Uterus (tissue), 4 donors: ENCODE results near the gene UQCR10. TPM values are rescaled to one million over a fixed set of nuclear protein-coding genes. Genes with fewer than 3 reads are reported as not detected.

ENCODE experiments used
- DNase-seq, 2 donors: peaks; one replicate each; pipeline ENCODE4 v3.0.0-alpha.2; 2019 to 2020
- H3K27ac ChIP-seq, 2 donors: fragments of 200-600 bp; sonication (generic); 1 replicate in 1 of 2; 2 replicates in 1 of 2; pipeline ENCODE4 v1.5.1; 2016 to 2018
- H3K27me3 ChIP-seq, 2 donors: fragments of 200-600 bp; sonication (generic); one replicate each; pipeline ENCODE4 v1.5.1; 2018 to 2019; ENCODE audit warnings: control low read depth in 1 of 2
- H3K36me3 ChIP-seq, 2 donors: fragments of 200-600 bp; sonication (generic); one replicate each; pipeline ENCODE4 v1.5.1; 2019; ENCODE audit warnings: control low read depth in 1 of 2
- H3K4me1 ChIP-seq, 2 donors: fragments of 200-600 bp; sonication (generic); one replicate each; pipeline ENCODE4 v1.5.1; 2018 to 2019; ENCODE audit warnings: control low read depth in 1 of 2
- H3K4me3 ChIP-seq, 2 donors: fragments of 200-600 bp; sonication (generic); 1 replicate in 1 of 2; 2 replicates in 1 of 2; pipeline ENCODE4 v1.5.1; 2018 to 2019; ENCODE audit warnings: mild to moderate bottlenecking in 1 of 2
- H3K9me3 ChIP-seq, 2 donors: fragments of 200-600 bp; sonication (generic); one replicate each; pipeline ENCODE4 v1.5.1; 2019; ENCODE audit warnings: control low read depth in 1 of 2
- CTCF ChIP-seq, 4 experiments: fragments of 200-600 bp in 2 of 4; fragments of 450-650 bp in 2 of 4; sonication (generic) in 2 of 4; IDR thresholded peaks; one replicate each; pipeline ENCODE4 v1.5.1; 2016 to 2019; ENCODE audit warnings: antibody characterized with exemption in 4 of 4, mild to moderate bottlenecking in 2 of 4, moderate library complexity in 1 of 4
- POLR2A ChIP-seq, 2 donors: fragments of 450-650 bp; IDR thresholded peaks; one replicate each; pipeline ENCODE4 v1.6.1; 2016; ENCODE audit warnings: antibody characterized with exemption in 2 of 2, mild to moderate bottlenecking in 1 of 2, moderate library complexity in 1 of 2
- intact Hi-C: fragments of 100-400 bp; cut with DNase I; formaldehyde crosslinking; loops from one replicate; pipeline ENCODE4 v1.15.1; 2023; ENCODE audit warnings: low total_unique reads
- small RNA-seq: library from RNA; depleted of rRNA; stranded (forward); fragments of <200 nt; gene quantifications from one replicate; pipeline ENCODE3, GENCODE V24; 2016
- total RNA-seq, 4 donors: library from RNA; depleted of rRNA in 3 of 4; stranded (reverse); fragments of >200 nt in 3 of 4; gene quantifications; one replicate each; pipeline versions ENCODE4 v1.1.0 to v1.2.4, GENCODE V29; 2014 to 2023
- donor health status: DM: yes; HTN: yes; CAD: no.

Gene UQCR10
- total RNA-seq, 4 donors from 2014 or later, result 6.2 to 49.7 (median 41.7) TPM

GRCh38 chr22:29816980-29817379 lies 49.8 kb downstream of the UQCR10 start:
- H3K27ac ChIP-seq, result no peak overlapping the region
- no peak overlapping the region for H3K4me3 ChIP-seq
- H3K36me3 ChIP-seq, result no peaks in the 10 kb centered on the region
- no peaks in the 10 kb centered on the region for H3K4me1 ChIP-seq
- no peak for DNase-seq
- TF ChIP-seq CTCF (IDR thresholded peaks at IDR 0.05), result no peak
- TF ChIP-seq POLR2A (IDR thresholded peaks at IDR 0.05), result no peak
- intact Hi-C loops, result no loop called here
- no peaks in the 10 kb centered on the region for H3K9me3 ChIP-seq
- H3K27me3 ChIP-seq, result no peaks in the 10 kb centered on the region

- no peak for DNase-seq
- TF ChIP-seq POLR2A (IDR thresholded peaks at IDR 0.05) (no peak), CTCF (IDR thresholded peaks at IDR 0.05) (no peak)
- Histone ChIP-seq H3K27me3 (no peaks in the 10 kb centered on the region), H3K4me3 (no peak overlapping the region), H3K4me1 (no peaks in the 10 kb centered on the region), H3K9me3 (no peaks in the 10 kb centered on the region), H3K27ac (no peak overlapping the region), H3K36me3 (no peaks in the 10 kb centered on the region)
- intact Hi-C loops, result no loop called here
These were observed 50.6 kb downstream of the UQCR10 start for GRCh38 chr22:29817724-29818123.

GRCh38 chr22:29819501-29819900 lies 52.3 kb downstream of the UQCR10 start:
- H3K36me3 ChIP-seq, result no peaks in the 10 kb centered on the region
- intact Hi-C loops, result no loop called here

More at GRCh38 chr22:29819501-29819900, 52.3 kb downstream of the UQCR10 start:
- no peak overlapping the region for H3K4me3 ChIP-seq
- H3K4me1 ChIP-seq, result no peaks in the 10 kb centered on the region
- H3K9me3 ChIP-seq, result no peaks in the 10 kb centered on the region
- no peak overlapping the region for H3K27ac ChIP-seq
- DNase-seq, result no peak
- TF ChIP-seq POLR2A (IDR thresholded peaks at IDR 0.05), result no peak
- no peak for TF ChIP-seq CTCF (IDR thresholded peaks at IDR 0.05)
- H3K27me3 ChIP-seq, result no peaks in the 10 kb centered on the region

Small RNA genes lying within 50 kb of the gene (small RNA-seq; reads per million reads assigned to genes)
- not detected for gene RF00019

Other genes with a start within 250 kb of the UQCR10 start
- gene THOC5, start 213.6 kb upstream of the UQCR10 start, total RNA-seq, result 10 to 100 TPM in 3 of 4 donors, 1 to 10 TPM in 1; 8.5 to 59.1 (median 48.7) TPM
- gene NIPSNAP1, start 186.3 kb upstream of the UQCR10 start, total RNA-seq, result 10 to 100 TPM in 2 of 4 donors, 1 to 10 TPM in 2; 1.2 to 36.2 (median 15.5) TPM
- 10 to 100 TPM; 17.7 to 52.9 (median 33.8) TPM for gene NF2, start 163.7 kb upstream of the UQCR10 start, total RNA-seq
- under 1 TPM in 1 of 4 donors, not detected in 3; 0.14 TPM for gene CABP7, start 47.4 kb upstream of the UQCR10 start, total RNA-seq
- gene ZMAT5, start 362 bp upstream of the UQCR10 start, total RNA-seq, result 10 to 100 TPM; 12.0 to 47.4 (median 23.4) TPM
- 10 to 100 TPM; 14.9 to 47.1 (median 24.3) TPM for gene ASCC2, start 70.9 kb downstream of the UQCR10 start, total RNA-seq
- gene MTMR3, start 115.8 kb downstream of the UQCR10 start, total RNA-seq, result 10 to 100 TPM; 17.2 to 77.8 (median 62.5) TPM